CD1c-positive myeloid dendritic cell (primary cell): ENCODE measurements around the gene PRR36.
A peak's percentile ranks its signal among the peaks of the same experiment; 100 is the strongest.
"Not testable (repeated sequence)": the region's sequence is repeated elsewhere in the genome, so short reads cannot be mapped to it uniquely, and the experiment has no call there.

ENCODE experiments used
- DNase-seq: peaks from one replicate; pipeline ENCODE4 v3.0.0-alpha.2; 2016; ENCODE audit errors: extremely low spot score

PRR36 gene

GRCh38 chr19:7899751-7900378 is 25.7 kb upstream of the PRR36 start:
- DNase-seq = no peak

- DNase-seq = no peak
Observed at GRCh38 chr19:7898967-7899366, 24.8 kb upstream of the PRR36 start.

- no peak for DNase-seq
Observed at GRCh38 chr19:7897292-7897691, 23.1 kb upstream of the PRR36 start.

- no peak for DNase-seq
Observed at GRCh38 chr19:7895565-7895964, 21.4 kb upstream of the PRR36 start.

- no peak for DNase-seq
Observed at GRCh38 chr19:7894612-7895309, 20.6 kb upstream of the PRR36 start.

- DNase-seq = not testable (repeated sequence)
Observed at GRCh38 chr19:7893362-7894101, 19.3 kb upstream of the PRR36 start.

GRCh38 chr19:7888826-7889217 is 14.6 kb upstream of the PRR36 start:
- DNase-seq = no peak

GRCh38 chr19:7888145-7888825 is 14.1 kb upstream of the PRR36 start, which contains the start of gene LRRC8E:
LRRC8E (plus strand) TSS chr19:7888510; CDS start chr19:7895604, 7,094 bp downstream.
- DNase-seq = peak; percentile 39

- no peak for DNase-seq
Observed at GRCh38 chr19:7887408-7888144, 13.4 kb upstream of the PRR36 start.

- DNase-seq = no peak
Observed at GRCh38 chr19:7885818-7886217, 11.6 kb upstream of the PRR36 start.

- no peak for DNase-seq
Observed at GRCh38 chr19:7883796-7884570, 9.8 kb upstream of the PRR36 start.

GRCh38 chr19:7883105-7883504 is 8.9 kb upstream of the PRR36 start:
- DNase-seq = no peak

- DNase-seq = no peak
Observed at GRCh38 chr19:7881910-7882309, 7.7 kb upstream of the PRR36 start.

GRCh38 chr19:7879836-7880235 is 5.6 kb upstream of the PRR36 start:
- no peak for DNase-seq

- DNase-seq = no peak
Observed at GRCh38 chr19:7879111-7879807, 5.1 kb upstream of the PRR36 start.

- DNase-seq = no peak
Observed at GRCh38 chr19:7877249-7877836, 3.2 kb upstream of the PRR36 start.

- DNase-seq = no peak
Observed at GRCh38 chr19:7874897-7875273, 695 bp upstream of the PRR36 start.

- no peak for DNase-seq
Observed at GRCh38 chr19:7873304-7874075, 700 bp downstream of the PRR36 start.
